Neuronal stem cell (in vitro differentiated cells): ENCODE measurements around the gene ALDH1L1.

Experiments
- DNase-seq: peaks from one replicate; pipeline ENCODE4 v3.0.0-alpha.2; 2013; ENCODE audit warnings: low spot score
- H2AFZ ChIP-seq: one replicate; pipeline ENCODE4 v1.6.1; 2013; ENCODE audit warnings: mild to moderate bottlenecking, low read length, inconsistent platforms
- H2AK5ac ChIP-seq: 2 replicates; pipeline ENCODE4 v1.6.1; 2013; ENCODE audit warnings: low read depth, mild to moderate bottlenecking, inconsistent platforms, low read length, moderate library complexity, mixed read lengths
- H2BK120ac ChIP-seq: 2 replicates; pipeline ENCODE4 v1.6.1; 2013; ENCODE audit warnings: low read depth, mild to moderate bottlenecking, inconsistent platforms, low read length, moderate library complexity, mixed read lengths
- H2BK12ac ChIP-seq: one replicate; pipeline ENCODE4 v1.6.1; 2013; ENCODE audit warnings: low read length, inconsistent platforms
- H2BK15ac ChIP-seq: 2 replicates; pipeline ENCODE4 v1.6.1; 2013; ENCODE audit warnings: mild to moderate bottlenecking, low read length, inconsistent platforms, mixed read lengths
- H2BK5ac ChIP-seq: one replicate; pipeline ENCODE4 v1.6.1; 2013; ENCODE audit warnings: inconsistent platforms, mild to moderate bottlenecking, low read length, moderate library complexity
- H3K14ac ChIP-seq: one replicate; pipeline ENCODE4 v1.6.1; 2013; ENCODE audit warnings: low read length, inconsistent platforms
- H3K18ac ChIP-seq: 2 replicates; pipeline ENCODE4 v1.6.1; 2013; ENCODE audit warnings: low read length, inconsistent platforms
- H3K23ac ChIP-seq: 2 replicates; pipeline ENCODE4 v1.6.1; 2013; ENCODE audit warnings: low read depth, mild to moderate bottlenecking, mixed read lengths, low read length, inconsistent platforms; ENCODE audit not compliant: poor library complexity
- H3K27ac ChIP-seq: replicated peaks from 3 replicates; pipeline ENCODE4 v1.5.1; 2013; ENCODE audit warnings: low read length, inconsistent platforms
- H3K27me3 ChIP-seq, 3 experiments: 2 replicates each; pipeline ENCODE4 v1.6.1; 2013; ENCODE audit warnings: low read length in 3 of 3, mild to moderate bottlenecking in 2 of 3, inconsistent platforms in 1 of 3, low read depth in 1 of 3, mixed read lengths in 1 of 3, moderate library complexity in 1 of 3; ENCODE audit not compliant: control insufficient read depth in 3 of 3, insufficient read depth in 3 of 3
- H3K36me3 ChIP-seq, 2 donors: replicated peaks in 1 of 2; 2 replicates each; pipeline ENCODE4 v1.6.1; 2013; ENCODE audit warnings: low read length in 2 of 2; ENCODE audit not compliant: control insufficient read depth in 2 of 2, insufficient read depth in 2 of 2
- H3K4ac ChIP-seq: 2 replicates; pipeline ENCODE4 v1.6.1; 2013; ENCODE audit warnings: inconsistent platforms, mild to moderate bottlenecking, low read length, moderate library complexity
- H3K4me1 ChIP-seq, 2 donors: 1 replicate in 1 of 2; 2 replicates in 1 of 2; pipeline ENCODE4 v1.6.1; 2013; ENCODE audit warnings: low read length in 2 of 2, low read depth in 1 of 2; ENCODE audit not compliant: control insufficient read depth in 2 of 2, insufficient read depth in 1 of 2
- H3K4me2 ChIP-seq: one replicate; pipeline ENCODE4 v1.6.1; 2013; ENCODE audit warnings: mild to moderate bottlenecking, low read length, inconsistent platforms; ENCODE audit not compliant: insufficient read depth, poor library complexity, severe bottlenecking
- H3K4me3 ChIP-seq, 2 donors: 2 replicates each; pipeline ENCODE4 v1.5.1; 2013; ENCODE audit warnings: low read length in 2 of 2, mild to moderate bottlenecking in 2 of 2, inconsistent platforms in 1 of 2, moderate library complexity in 1 of 2
- H3K79me1 ChIP-seq: one replicate; pipeline ENCODE4 v1.6.1; 2013; ENCODE audit warnings: low read depth, mild to moderate bottlenecking, inconsistent platforms, low read length, moderate library complexity
- H3K9ac ChIP-seq: one replicate; pipeline ENCODE4 v1.6.1; 2013; ENCODE audit warnings: mild to moderate bottlenecking, low read depth, low read length, inconsistent platforms; ENCODE audit not compliant: poor library complexity
- H3K9me3 ChIP-seq, 2 donors: replicated peaks in 1 of 2; 2 replicates each; pipeline versions ENCODE3 to v1.6.1; 2013; ENCODE audit warnings: low read length in 2 of 2, mild to moderate bottlenecking in 2 of 2, inconsistent platforms in 1 of 2, low read depth in 1 of 2, mixed read lengths in 1 of 2, moderate library complexity in 1 of 2; ENCODE audit not compliant: control insufficient read depth in 2 of 2, insufficient read depth in 1 of 2
- H4K8ac ChIP-seq: one replicate; pipeline ENCODE4 v1.6.1; 2013; ENCODE audit warnings: low read depth, mild to moderate bottlenecking, inconsistent platforms, low read length, moderate library complexity
- H4K91ac ChIP-seq: one replicate; pipeline ENCODE4 v1.6.1; 2013; ENCODE audit warnings: low read length, low read depth, mild to moderate bottlenecking, inconsistent platforms; ENCODE audit not compliant: poor library complexity
- WGBS, 2 donors: extraction: QIAGEN DNeasy Blood & Tissue Kit; methylation state at CpG; one replicate each; pipeline ENCODE4 v1.1.7; 2013; ENCODE audit warnings: missing lambda C conversion rate in 2 of 2, mixed read lengths in 1 of 2; ENCODE audit not compliant: insufficient read length in 2 of 2, insufficient replicate concordance in 1 of 2; ENCODE audit errors: extremely low coverage in 2 of 2; 5-methylcytosine and 5-hydroxymethylcytosine counted together

ALDH1L1 gene

DNA sequence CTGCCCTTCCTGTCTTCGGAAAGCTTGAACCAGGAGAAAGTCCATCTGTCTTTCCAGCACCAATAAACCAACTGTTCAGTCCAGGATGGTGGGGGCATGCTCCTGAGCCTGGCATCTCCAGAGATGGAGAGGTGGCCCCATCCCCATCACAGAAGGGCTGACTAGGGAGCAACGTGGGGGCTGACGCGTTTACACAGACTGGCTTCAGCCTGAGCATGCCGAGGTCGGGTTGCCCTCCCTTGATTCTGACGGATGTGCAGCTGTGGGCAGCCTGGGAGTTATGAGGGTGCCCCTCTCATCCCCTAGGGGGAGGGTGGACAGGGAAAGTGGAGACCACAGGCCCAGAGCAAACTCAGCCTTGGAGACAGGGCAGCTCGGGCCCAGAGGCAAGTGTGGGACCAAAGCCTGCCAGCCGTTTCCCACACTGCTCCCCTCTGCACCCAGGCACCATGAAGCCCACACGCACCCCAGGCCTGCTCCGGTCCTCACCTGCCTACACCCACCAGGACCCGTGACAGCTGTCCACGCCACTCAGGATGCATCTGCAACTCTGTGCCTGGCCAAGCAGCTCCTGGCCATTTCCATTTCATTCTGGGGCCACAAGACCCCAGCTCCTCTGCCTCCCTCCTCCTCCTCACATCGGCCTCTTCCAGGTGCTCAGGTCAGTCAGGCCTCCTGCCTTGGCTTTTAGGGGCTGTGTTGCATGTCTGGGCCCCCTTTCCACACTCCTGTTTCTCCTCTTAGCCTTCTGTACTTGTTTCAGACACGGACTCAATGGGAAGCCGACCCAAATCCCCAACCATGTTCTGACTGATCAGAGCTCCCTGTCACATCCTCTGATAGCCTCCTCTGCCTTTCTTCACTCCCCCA is 48.3 kb downstream of the ALDH1L1 start:
- peak overlapping the region; percentile 16 for H2BK120ac ChIP-seq
- H3K4me1 ChIP-seq = peaks cover 0 to 16% of the 10 kb centered on the region in 2 donors
- no peak overlapping the region for H3K4me3 ChIP-seq
- no peak overlapping the region for H3K27ac ChIP-seq
- H3K14ac ChIP-seq = peak overlapping the region; percentile 78
- no peaks in the 10 kb centered on the region for H3K9me3 ChIP-seq
- no peak overlapping the region for H3K23ac ChIP-seq
- H2BK15ac ChIP-seq = peak overlapping the region; percentile 64
- H2BK5ac ChIP-seq = peak overlapping the region; percentile 56
- H3K4ac ChIP-seq = peak overlapping the region; percentile 61
- H3K9ac ChIP-seq = peak overlapping the region; percentile 27
- H3K79me1 ChIP-seq = no peaks in the 10 kb centered on the region
- H3K36me3 ChIP-seq = no peaks in the 10 kb centered on the region
- H4K8ac ChIP-seq = no peak overlapping the region
- no peak for DNase-seq
- H4K91ac ChIP-seq = no peak overlapping the region
- no CpG with 5 or more reads among the region's 16 CpGs for WGBS, 2 donors
- H2BK12ac ChIP-seq = peak overlapping the region; percentile 97
- peaks cover 0 to 47% (median 0%) of the 10 kb centered on the region in 3 experiments for H3K27me3 ChIP-seq
- H2AFZ ChIP-seq = no peak overlapping the region
- H3K4me2 ChIP-seq = no peak overlapping the region
- peak overlapping the region; percentile 81 for H3K18ac ChIP-seq
- H2AK5ac ChIP-seq = peak overlapping the region; percentile 95

DNA sequence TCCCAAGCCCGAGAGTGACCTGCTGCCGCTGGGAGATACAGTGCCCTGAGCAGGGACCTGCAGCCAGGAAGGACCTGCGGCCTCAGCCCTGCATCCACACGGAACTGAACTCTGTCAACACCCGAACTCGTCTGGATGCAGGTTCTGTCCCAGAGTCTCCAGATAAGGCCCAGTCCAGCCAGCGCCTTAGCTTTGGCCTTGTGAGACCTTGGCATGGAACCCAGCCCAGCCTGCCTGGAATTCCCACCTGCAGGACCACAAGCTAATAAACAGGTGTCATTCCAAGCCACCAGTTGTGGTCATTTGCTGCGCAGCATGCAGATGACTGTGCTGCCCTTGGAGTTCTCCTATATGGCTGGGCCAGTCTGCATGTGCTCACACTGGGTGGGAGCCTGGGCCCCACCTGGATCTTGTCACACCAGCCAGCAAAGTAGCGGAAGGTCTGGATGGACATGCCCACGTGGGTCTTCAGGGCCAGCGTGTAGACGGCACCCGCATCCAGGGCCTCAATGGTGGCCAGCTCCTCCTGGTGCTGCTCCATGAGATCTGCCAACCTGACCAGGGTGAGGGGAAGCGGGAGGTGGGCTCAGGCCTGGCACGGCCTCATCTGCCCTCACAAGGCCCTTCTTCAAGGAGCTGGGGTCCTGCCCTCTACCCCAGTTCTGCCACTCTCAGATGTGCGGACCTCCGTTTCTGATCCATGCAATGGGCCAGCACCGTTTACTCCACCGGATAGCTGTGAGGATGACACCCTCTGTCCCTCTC is 49.2 kb downstream of the ALDH1L1 start:
- no peak overlapping the region for H2BK12ac ChIP-seq
- H2BK15ac ChIP-seq = no peak overlapping the region
- no peak overlapping the region for H3K9ac ChIP-seq
- no peaks in the 10 kb centered on the region for H3K9me3 ChIP-seq
- H3K4ac ChIP-seq = no peak overlapping the region
- no peaks in the 10 kb centered on the region for H3K36me3 ChIP-seq
- no peaks in the 10 kb centered on the region for H3K79me1 ChIP-seq
- WGBS, 2 donors = no CpG with 5 or more reads among the region's 19 CpGs
- H3K4me1 ChIP-seq = peaks cover 0 to 19% of the 10 kb centered on the region in 2 donors
- peak overlapping the region; percentile 25 for H4K8ac ChIP-seq
- no peak overlapping the region for H2AFZ ChIP-seq
- no peak overlapping the region for H2AK5ac ChIP-seq
- no peak overlapping the region for H3K4me2 ChIP-seq
- H2BK120ac ChIP-seq = no peak overlapping the region
- no peak overlapping the region for H3K4me3 ChIP-seq
- no peak for DNase-seq
- no peak overlapping the region for H3K27ac ChIP-seq
- no peak overlapping the region for H4K91ac ChIP-seq
- H3K18ac ChIP-seq = peak overlapping the region; percentile 25
- peaks cover 0 to 51% (median 0%) of the 10 kb centered on the region in 3 experiments for H3K27me3 ChIP-seq
- H3K23ac ChIP-seq = peak overlapping the region; percentile 39
- no peak overlapping the region for H3K14ac ChIP-seq
- H2BK5ac ChIP-seq = peak overlapping the region; percentile 56

DNA sequence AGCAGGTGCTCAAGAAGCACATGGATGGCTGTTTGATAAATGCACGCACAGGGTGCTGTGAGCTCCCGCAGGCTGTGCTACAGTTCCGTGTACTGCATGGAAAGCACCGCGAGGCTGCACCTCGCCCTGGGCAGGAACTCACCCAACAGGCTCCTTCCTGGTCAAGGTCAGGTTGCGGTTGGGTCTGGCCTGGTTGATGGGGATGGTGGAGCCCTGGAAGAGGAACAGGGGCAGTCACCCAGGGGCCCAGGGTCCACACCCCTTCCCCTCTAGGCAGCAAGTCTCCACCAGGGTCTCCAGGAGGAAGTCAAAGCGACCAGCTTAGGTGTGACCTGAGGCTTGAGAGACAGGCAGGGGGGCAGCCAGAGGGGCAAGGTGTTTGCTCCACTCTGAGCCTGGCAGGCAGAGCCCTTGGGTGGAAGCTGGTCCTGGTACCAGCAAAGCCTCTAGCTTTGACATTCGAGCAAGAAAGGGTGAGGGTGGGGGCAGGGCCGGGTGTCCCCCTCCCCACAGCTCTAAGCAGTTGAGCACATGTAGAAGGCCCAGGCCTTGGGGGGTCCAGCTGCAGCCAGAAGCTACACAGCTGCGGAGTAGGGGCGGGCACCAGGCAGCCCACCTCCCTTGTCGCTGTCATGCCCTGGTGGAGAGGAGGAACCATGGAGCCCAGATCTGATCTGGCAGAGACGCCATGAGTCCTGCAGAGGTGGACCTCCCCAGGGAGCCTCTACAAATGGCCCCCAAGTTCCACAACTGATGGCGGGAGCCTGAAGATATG is 50.1 kb downstream of the ALDH1L1 start:
- Histone ChIP-seq H3K27ac (no peak overlapping the region), H3K4me3 (no peak overlapping the region), H3K36me3 (no peaks in the 10 kb centered on the region), H3K14ac (no peak overlapping the region), H3K4ac (no peak overlapping the region), H2AFZ (no peak overlapping the region), H3K4me1 (peaks cover 0 to 21% of the 10 kb centered on the region in 2 donors), H4K8ac (no peak overlapping the region), H3K23ac (peak overlapping the region; percentile 6), H2BK5ac (no peak overlapping the region), H3K9me3 (no peaks in the 10 kb centered on the region), H3K4me2 (no peak overlapping the region), H2BK15ac (peak overlapping the region; percentile 5), H2BK120ac (no peak overlapping the region), H2BK12ac (no peak overlapping the region), H3K79me1 (no peaks in the 10 kb centered on the region), H3K27me3 (peaks cover 0 to 59% (median 0%) of the 10 kb centered on the region in 3 experiments), H3K18ac (peak overlapping the region; percentile 32), H4K91ac (no peak overlapping the region), H2AK5ac (peak overlapping the region; percentile 2), H3K9ac (no peak overlapping the region)
- DNase-seq = no peak
- WGBS, 2 donors = no CpG with 5 or more reads among the region's 15 CpGs
